Neuronal stem cell (in vitro differentiated cells): Measurements from ENCODE around the gene BCL2L11.

Experiments
- DNase-seq: peaks from one replicate; pipeline ENCODE4 v3.0.0-alpha.2; 2013; ENCODE audit warnings: low spot score
- H2AFZ ChIP-seq: one replicate; pipeline ENCODE4 v1.6.1; 2013; ENCODE audit warnings: mild to moderate bottlenecking, low read length, inconsistent platforms
- H2AK5ac ChIP-seq: 2 replicates; pipeline ENCODE4 v1.6.1; 2013; ENCODE audit warnings: low read depth, mild to moderate bottlenecking, inconsistent platforms, low read length, moderate library complexity, mixed read lengths
- H2BK120ac ChIP-seq: 2 replicates; pipeline ENCODE4 v1.6.1; 2013; ENCODE audit warnings: low read depth, mild to moderate bottlenecking, inconsistent platforms, low read length, moderate library complexity, mixed read lengths
- H2BK12ac ChIP-seq: one replicate; pipeline ENCODE4 v1.6.1; 2013; ENCODE audit warnings: low read length, inconsistent platforms
- H2BK15ac ChIP-seq: 2 replicates; pipeline ENCODE4 v1.6.1; 2013; ENCODE audit warnings: mild to moderate bottlenecking, low read length, inconsistent platforms, mixed read lengths
- H2BK5ac ChIP-seq: one replicate; pipeline ENCODE4 v1.6.1; 2013; ENCODE audit warnings: inconsistent platforms, mild to moderate bottlenecking, low read length, moderate library complexity
- H3K14ac ChIP-seq: one replicate; pipeline ENCODE4 v1.6.1; 2013; ENCODE audit warnings: low read length, inconsistent platforms
- H3K18ac ChIP-seq: 2 replicates; pipeline ENCODE4 v1.6.1; 2013; ENCODE audit warnings: low read length, inconsistent platforms
- H3K23ac ChIP-seq: 2 replicates; pipeline ENCODE4 v1.6.1; 2013; ENCODE audit warnings: low read depth, mild to moderate bottlenecking, mixed read lengths, low read length, inconsistent platforms; ENCODE audit not compliant: poor library complexity
- H3K27ac ChIP-seq: replicated peaks from 3 replicates; pipeline ENCODE4 v1.5.1; 2013; ENCODE audit warnings: low read length, inconsistent platforms
- H3K27me3 ChIP-seq, 3 experiments: 2 replicates each; pipeline ENCODE4 v1.6.1; 2013; ENCODE audit warnings: low read length in 3 of 3, mild to moderate bottlenecking in 2 of 3, inconsistent platforms in 1 of 3, low read depth in 1 of 3, mixed read lengths in 1 of 3, moderate library complexity in 1 of 3; ENCODE audit not compliant: control insufficient read depth in 3 of 3, insufficient read depth in 3 of 3
- H3K36me3 ChIP-seq, 2 donors: replicated peaks in 1 of 2; 2 replicates each; pipeline ENCODE4 v1.6.1; 2013; ENCODE audit warnings: low read length in 2 of 2; ENCODE audit not compliant: control insufficient read depth in 2 of 2, insufficient read depth in 2 of 2
- H3K4ac ChIP-seq: 2 replicates; pipeline ENCODE4 v1.6.1; 2013; ENCODE audit warnings: inconsistent platforms, mild to moderate bottlenecking, low read length, moderate library complexity
- H3K4me1 ChIP-seq, 2 donors: 1 replicate in 1 of 2; 2 replicates in 1 of 2; pipeline ENCODE4 v1.6.1; 2013; ENCODE audit warnings: low read length in 2 of 2, low read depth in 1 of 2; ENCODE audit not compliant: control insufficient read depth in 2 of 2, insufficient read depth in 1 of 2
- H3K4me2 ChIP-seq: one replicate; pipeline ENCODE4 v1.6.1; 2013; ENCODE audit warnings: mild to moderate bottlenecking, low read length, inconsistent platforms; ENCODE audit not compliant: insufficient read depth, poor library complexity, severe bottlenecking
- H3K4me3 ChIP-seq, 2 donors: 2 replicates each; pipeline ENCODE4 v1.5.1; 2013; ENCODE audit warnings: low read length in 2 of 2, mild to moderate bottlenecking in 2 of 2, inconsistent platforms in 1 of 2, moderate library complexity in 1 of 2
- H3K79me1 ChIP-seq: one replicate; pipeline ENCODE4 v1.6.1; 2013; ENCODE audit warnings: low read depth, mild to moderate bottlenecking, inconsistent platforms, low read length, moderate library complexity
- H3K9ac ChIP-seq: one replicate; pipeline ENCODE4 v1.6.1; 2013; ENCODE audit warnings: mild to moderate bottlenecking, low read depth, low read length, inconsistent platforms; ENCODE audit not compliant: poor library complexity
- H3K9me3 ChIP-seq, 2 donors: replicated peaks in 1 of 2; 2 replicates each; pipeline versions ENCODE3 to v1.6.1; 2013; ENCODE audit warnings: low read length in 2 of 2, mild to moderate bottlenecking in 2 of 2, inconsistent platforms in 1 of 2, low read depth in 1 of 2, mixed read lengths in 1 of 2, moderate library complexity in 1 of 2; ENCODE audit not compliant: control insufficient read depth in 2 of 2, insufficient read depth in 1 of 2
- H4K8ac ChIP-seq: one replicate; pipeline ENCODE4 v1.6.1; 2013; ENCODE audit warnings: low read depth, mild to moderate bottlenecking, inconsistent platforms, low read length, moderate library complexity
- H4K91ac ChIP-seq: one replicate; pipeline ENCODE4 v1.6.1; 2013; ENCODE audit warnings: low read length, low read depth, mild to moderate bottlenecking, inconsistent platforms; ENCODE audit not compliant: poor library complexity
- WGBS, 2 donors: extraction: QIAGEN DNeasy Blood & Tissue Kit; methylation state at CpG; one replicate each; pipeline ENCODE4 v1.1.7; 2013; ENCODE audit warnings: missing lambda C conversion rate in 2 of 2, mixed read lengths in 1 of 2; ENCODE audit not compliant: insufficient read length in 2 of 2, insufficient replicate concordance in 1 of 2; ENCODE audit errors: extremely low coverage in 2 of 2; 5-methylcytosine and 5-hydroxymethylcytosine counted together

The BCL2L11 gene

GRCh38 chr2:111190816-111191540 is 70.3 kb downstream of the BCL2L11 start:
- H3K4me1 ChIP-seq: peaks cover 2 to 6% of the 10 kb centered on the region in 2 donors
- H3K9me3 ChIP-seq: no peaks in the 10 kb centered on the region
- H4K91ac ChIP-seq: no peak overlapping the region
- H3K23ac ChIP-seq: no peak overlapping the region
- no peak overlapping the region for H2BK15ac ChIP-seq
- H3K4ac ChIP-seq: no peak overlapping the region
- H3K9ac ChIP-seq: no peak overlapping the region
- no peaks in the 10 kb centered on the region for H3K27me3 ChIP-seq
- no peak overlapping the region for H2AFZ ChIP-seq
- H2BK12ac ChIP-seq: no peak overlapping the region
- DNase-seq: no peak
- H3K27ac ChIP-seq: no peak overlapping the region
- no peak overlapping the region for H3K4me2 ChIP-seq
- no peak overlapping the region for H2BK120ac ChIP-seq
- H3K18ac ChIP-seq: no peak overlapping the region
- no peak overlapping the region for H4K8ac ChIP-seq
- WGBS, 2 donors: no CpG with 5 or more reads among the region's 7 CpGs
- no peak overlapping the region for H3K4me3 ChIP-seq
- H3K79me1 ChIP-seq: no peaks in the 10 kb centered on the region
- no peak overlapping the region for H2AK5ac ChIP-seq
- no peaks in the 10 kb centered on the region for H3K36me3 ChIP-seq
- no peak overlapping the region for H2BK5ac ChIP-seq
- H3K14ac ChIP-seq: no peak overlapping the region

DNA sequence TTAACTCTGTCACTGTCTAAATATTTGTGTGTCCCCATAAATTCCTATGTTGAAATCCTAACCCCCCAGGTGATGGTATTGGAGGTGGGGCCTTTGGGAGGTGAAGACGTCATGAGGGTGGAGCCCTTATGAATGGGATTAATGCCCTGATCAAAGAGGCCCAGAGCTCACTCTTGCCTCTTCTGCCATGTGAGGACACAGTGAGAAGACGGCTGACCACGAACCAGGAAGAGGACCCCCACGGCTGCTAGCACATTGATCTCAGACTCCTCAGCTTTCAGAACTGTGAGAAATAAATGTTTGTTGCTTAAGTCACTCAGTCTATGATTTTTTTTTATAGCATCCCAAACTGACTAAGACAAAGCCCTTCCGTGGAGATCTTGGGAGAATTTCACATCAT is 71.2 kb downstream of the BCL2L11 start:
- no peak overlapping the region for H2AK5ac ChIP-seq
- WGBS, 2 donors: no CpG with 5 or more reads among the region's 5 CpGs
- H3K14ac ChIP-seq: no peak overlapping the region
- H3K4me2 ChIP-seq: no peak overlapping the region
- H3K4me1 ChIP-seq: peaks cover 2 to 6% of the 10 kb centered on the region in 2 donors
- no peak overlapping the region for H2AFZ ChIP-seq
- DNase-seq: no peak
- H3K27me3 ChIP-seq: no peaks in the 10 kb centered on the region
- H2BK12ac ChIP-seq: no peak overlapping the region
- H3K18ac ChIP-seq: no peak overlapping the region
- H3K23ac ChIP-seq: no peak overlapping the region
- H2BK120ac ChIP-seq: no peak overlapping the region
- H3K9me3 ChIP-seq: no peaks in the 10 kb centered on the region
- H2BK5ac ChIP-seq: no peak overlapping the region
- H3K9ac ChIP-seq: no peak overlapping the region
- no peak overlapping the region for H4K8ac ChIP-seq
- H4K91ac ChIP-seq: no peak overlapping the region
- no peaks in the 10 kb centered on the region for H3K36me3 ChIP-seq
- H3K79me1 ChIP-seq: no peaks in the 10 kb centered on the region
- H3K4me3 ChIP-seq: no peak overlapping the region
- H3K27ac ChIP-seq: no peak overlapping the region
- no peak overlapping the region for H3K4ac ChIP-seq
- H2BK15ac ChIP-seq: no peak overlapping the region

DNA sequence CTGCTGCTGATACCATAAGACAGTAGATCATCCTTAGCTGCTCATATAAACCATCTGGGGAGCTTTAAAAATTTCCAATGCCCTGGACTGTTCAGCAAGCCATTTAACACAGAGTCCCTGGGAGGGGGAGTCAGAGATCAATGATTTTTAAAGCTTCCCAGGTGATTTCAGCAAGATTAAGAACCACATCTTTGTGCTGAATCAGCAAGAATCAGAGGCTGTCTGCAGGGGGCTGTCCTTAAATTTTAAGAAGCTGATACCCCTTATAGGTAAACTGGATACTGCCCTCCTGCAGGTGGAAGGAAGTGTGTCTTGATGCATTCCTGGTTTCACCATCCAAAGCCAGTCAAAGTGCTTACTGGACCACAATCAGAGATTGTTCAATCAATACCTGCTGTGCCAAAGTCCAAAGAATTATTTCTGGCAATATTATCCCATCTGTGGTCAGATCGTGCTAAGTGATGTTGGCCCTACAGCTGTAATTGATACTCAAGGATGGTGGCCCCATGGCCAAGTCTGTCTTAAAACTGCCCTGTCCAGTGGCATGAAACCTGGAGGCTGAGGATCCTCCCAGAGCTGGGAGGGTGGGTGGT is 72.2 kb downstream of the BCL2L11 start:
- no peak overlapping the region for H3K18ac ChIP-seq
- no peaks in the 10 kb centered on the region for H3K9me3 ChIP-seq
- H3K23ac ChIP-seq: no peak overlapping the region
- no peak overlapping the region for H2BK120ac ChIP-seq
- no peak overlapping the region for H2BK15ac ChIP-seq
- H3K4me3 ChIP-seq: no peak overlapping the region
- no peak overlapping the region for H2BK5ac ChIP-seq
- H3K4ac ChIP-seq: no peak overlapping the region
- peak overlapping the region; percentile 8 for H2BK12ac ChIP-seq
- H3K36me3 ChIP-seq: no peaks in the 10 kb centered on the region
- no peak overlapping the region for H3K27ac ChIP-seq
- no peak overlapping the region for H3K9ac ChIP-seq
- H4K8ac ChIP-seq: no peak overlapping the region
- no peak for DNase-seq
- no peak overlapping the region for H2AK5ac ChIP-seq
- no peak overlapping the region for H4K91ac ChIP-seq
- no peaks in the 10 kb centered on the region for H3K27me3 ChIP-seq
- no peaks in the 10 kb centered on the region for H3K79me1 ChIP-seq
- peaks cover 2 to 6% of the 10 kb centered on the region in 2 donors for H3K4me1 ChIP-seq
- H3K14ac ChIP-seq: no peak overlapping the region
- WGBS, 2 donors: no CpG with 5 or more reads among the region's 1 CpG
- H3K4me2 ChIP-seq: no peak overlapping the region
- H2AFZ ChIP-seq: no peak overlapping the region

DNA sequence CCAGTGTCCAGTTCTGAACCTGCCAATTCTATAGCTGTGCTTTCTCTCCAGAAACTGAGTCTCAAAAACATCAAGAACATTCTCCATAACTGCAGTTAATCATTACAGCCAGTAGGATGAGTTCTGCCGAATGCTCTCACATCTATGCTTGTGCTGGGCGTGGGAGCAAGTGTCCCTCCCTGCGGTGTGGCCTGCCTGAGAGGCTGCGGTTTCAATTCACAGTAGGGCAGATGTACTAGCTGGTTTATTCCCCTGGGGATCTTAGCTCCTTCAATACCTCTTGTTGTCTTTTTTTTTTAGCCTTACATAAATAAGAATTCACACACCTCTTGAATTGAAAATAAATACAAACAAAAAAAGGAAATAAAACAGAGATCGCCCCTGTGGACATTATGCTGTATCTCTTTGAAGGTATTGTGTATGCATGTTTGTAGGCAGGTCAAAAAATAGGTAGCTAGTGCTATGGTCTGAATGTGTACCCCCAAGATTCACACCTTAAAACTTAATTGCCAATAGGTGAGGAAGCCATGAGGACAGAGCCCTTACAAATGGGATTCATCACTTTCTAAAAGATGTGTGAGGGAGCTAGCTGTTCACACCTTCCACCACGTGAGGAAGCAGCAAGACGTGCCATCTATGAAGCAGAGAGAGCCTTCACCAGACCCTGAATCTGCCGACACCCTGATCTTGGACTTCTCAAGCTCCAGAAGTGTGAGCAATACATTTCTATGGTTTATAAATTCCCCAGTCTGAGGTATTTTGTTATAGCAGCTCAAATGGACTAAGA is 74.3 kb downstream of the BCL2L11 start:
- Histone ChIP-seq H3K4me2 (no peak overlapping the region), H3K36me3 (no peaks in the 10 kb centered on the region)
- WGBS, 2 donors: no CpG with 5 or more reads among the region's 8 CpGs

More for the DNA sequence above, 74.3 kb downstream of the BCL2L11 start:
- Histone ChIP-seq H3K27ac (no peak overlapping the region), H3K4ac (no peak overlapping the region), H3K27me3 (no peaks in the 10 kb centered on the region), H2BK12ac (no peak overlapping the region), H2BK120ac (no peak overlapping the region), H3K23ac (no peak overlapping the region), H2BK15ac (no peak overlapping the region), H3K4me1 (peaks cover 2 to 10% of the 10 kb centered on the region in 2 donors), H3K4me3 (no peak overlapping the region), H4K91ac (no peak overlapping the region), H3K9me3 (no peaks in the 10 kb centered on the region), H3K18ac (no peak overlapping the region), H3K14ac (no peak overlapping the region), H4K8ac (no peak overlapping the region), H3K9ac (no peak overlapping the region), H2AFZ (no peak overlapping the region), H3K79me1 (no peaks in the 10 kb centered on the region), H2AK5ac (no peak overlapping the region), H2BK5ac (no peak overlapping the region)
- DNase-seq: no peak
